ENCODE measurements around the gene ANTKMT.

Gene ANTKMT

GRCh38 chr16:682493-683395, 38.2 kb upstream of the ANTKMT start:
- H3K4ac ChIP-seq (ENCODE audit: low read length) = no peak overlapping the region
- H3K4me1 ChIP-seq (ENCODE audit: control insufficient read depth in 2 of 2, insufficient read depth in 1 of 2, low read depth in 1 of 2, low read length in 2 of 2) = peaks cover 7 to 21% of the 10 kb centered on the region in 2 donors
- H3K9ac ChIP-seq (ENCODE audit: low read depth, low read length, poor library complexity) = peak overlapping the region; percentile 77
- H3K14ac ChIP-seq (ENCODE audit: low read length) = no peak overlapping the region
- no peak overlapping the region for H4K91ac ChIP-seq (ENCODE audit: low read depth, low read length, poor library complexity)
- no peak overlapping the region for H2AFZ ChIP-seq (ENCODE audit: low read length)
- H4K8ac ChIP-seq (ENCODE audit: low read depth, low read length) = no peak overlapping the region
- peak overlapping the region; percentile 99 for H3K23ac ChIP-seq (ENCODE audit: low read depth, low read length, poor library complexity)
- H2BK15ac ChIP-seq (ENCODE audit: low read length) = no peak overlapping the region
- peaks cover 0 to 2% of the 10 kb centered on the region in 2 donors for H3K9me3 ChIP-seq (replicated peaks in 1 of 2; ENCODE audit: control insufficient read depth in 2 of 2, insufficient read depth in 1 of 2, low read depth in 1 of 2, low read length in 2 of 2)
- H3K18ac ChIP-seq (ENCODE audit: low read length) = no peak overlapping the region
- no peak overlapping the region for H2BK120ac ChIP-seq (ENCODE audit: low read depth, low read length)
- DNase-seq (ENCODE audit: low spot score) = no peak
- peak overlapping the region; percentile 88 for H2BK5ac ChIP-seq (ENCODE audit: low read length)
- H3K79me1 ChIP-seq (ENCODE audit: low read depth, low read length) = peaks cover 31% of the 10 kb centered on the region
- peaks cover 41 to 62% of the 10 kb centered on the region in 2 donors for H3K36me3 ChIP-seq (replicated peaks in 1 of 2; ENCODE audit: control insufficient read depth in 2 of 2, insufficient read depth in 2 of 2, low read length in 2 of 2)
- peak overlapping the region; percentile 28 for H2AK5ac ChIP-seq (ENCODE audit: low read depth, low read length)
- no peaks in the 10 kb centered on the region for H3K27me3 ChIP-seq (ENCODE audit: control insufficient read depth in 3 of 3, insufficient read depth in 3 of 3, low read depth in 1 of 3, low read length in 3 of 3)
- H3K27ac ChIP-seq (replicated peaks; ENCODE audit: low read length) = no peak overlapping the region
- WGBS, 2 donors (ENCODE audit: extremely low coverage in 2 of 2, insufficient read length in 2 of 2, insufficient replicate concordance in 1 of 2) = no CpG with 5 or more reads among the region's 36 CpGs
- H3K4me2 ChIP-seq (ENCODE audit: insufficient read depth, low read length, poor library complexity, severe bottlenecking) = peak overlapping the region; percentile 89
- H3K4me3 ChIP-seq (ENCODE audit: low read length in 2 of 2) = peak overlapping the region; percentile 8 to 50
- H2BK12ac ChIP-seq (ENCODE audit: low read length) = no peak overlapping the region

- peak overlapping the region; percentile 50 to 94 for H3K4me3 ChIP-seq (ENCODE audit: low read length in 2 of 2)
- H3K4ac ChIP-seq (ENCODE audit: low read length) = peak overlapping the region; percentile 98
- H2BK5ac ChIP-seq (ENCODE audit: low read length) = peak overlapping the region; percentile 88
- H3K9me3 ChIP-seq (replicated peaks in 1 of 2; ENCODE audit: control insufficient read depth in 2 of 2, insufficient read depth in 1 of 2, low read depth in 1 of 2, low read length in 2 of 2) = peaks cover 0 to 2% of the 10 kb centered on the region in 2 donors
- no peak for DNase-seq (ENCODE audit: low spot score)
- no peak overlapping the region for H2AFZ ChIP-seq (ENCODE audit: low read length)
- WGBS, 2 donors (ENCODE audit: extremely low coverage in 2 of 2, insufficient read length in 2 of 2, insufficient replicate concordance in 1 of 2) = no CpG with 5 or more reads among the region's 57 CpGs
- H3K36me3 ChIP-seq (replicated peaks in 1 of 2; ENCODE audit: control insufficient read depth in 2 of 2, insufficient read depth in 2 of 2, low read length in 2 of 2) = peaks cover 43 to 66% of the 10 kb centered on the region in 2 donors
- H3K4me2 ChIP-seq (ENCODE audit: insufficient read depth, low read length, poor library complexity, severe bottlenecking) = peak overlapping the region; percentile 89
- peak overlapping the region; percentile 91 for H3K18ac ChIP-seq (ENCODE audit: low read length)
- peak overlapping the region; percentile 99 for H3K23ac ChIP-seq (ENCODE audit: low read depth, low read length, poor library complexity)
- peak overlapping the region; percentile 73 for H2BK12ac ChIP-seq (ENCODE audit: low read length)
- peaks cover 36% of the 10 kb centered on the region for H3K79me1 ChIP-seq (ENCODE audit: low read depth, low read length)
- peak overlapping the region; percentile 100 for H3K9ac ChIP-seq (ENCODE audit: low read depth, low read length, poor library complexity)
- H3K27ac ChIP-seq (replicated peaks; ENCODE audit: low read length) = no peak overlapping the region
- peak overlapping the region; percentile 85 for H4K91ac ChIP-seq (ENCODE audit: low read depth, low read length, poor library complexity)
- H2AK5ac ChIP-seq (ENCODE audit: low read depth, low read length) = peak overlapping the region; percentile 99
- no peak overlapping the region for H2BK120ac ChIP-seq (ENCODE audit: low read depth, low read length)
- peak overlapping the region; percentile 71 for H3K14ac ChIP-seq (ENCODE audit: low read length)
- H3K27me3 ChIP-seq (ENCODE audit: control insufficient read depth in 3 of 3, insufficient read depth in 3 of 3, low read depth in 1 of 3, low read length in 3 of 3) = no peaks in the 10 kb centered on the region
- H2BK15ac ChIP-seq (ENCODE audit: low read length) = peak overlapping the region; percentile 67
- H4K8ac ChIP-seq (ENCODE audit: low read depth, low read length) = peak overlapping the region; percentile 65
- peaks cover 7 to 21% of the 10 kb centered on the region in 2 donors for H3K4me1 ChIP-seq (ENCODE audit: control insufficient read depth in 2 of 2, insufficient read depth in 1 of 2, low read depth in 1 of 2, low read length in 2 of 2)
Measured at GRCh38 chr16:683396-684070, 37.4 kb upstream of the ANTKMT start.

GRCh38 chr16:684071-684794, 36.7 kb upstream of the ANTKMT start, which contains the start of gene JMJD8:
JMJD8 (minus strand) TSS chr16:684334; CDS start chr16:684319, 15 bp downstream.
- Histone ChIP-seq H3K23ac (ENCODE audit: low read depth, low read length, poor library complexity) (peak within 1 kb of the TSS; percentile 99), H2BK15ac (ENCODE audit: low read length) (peak within 1 kb of the TSS; percentile 67), H3K14ac (ENCODE audit: low read length) (peak within 1 kb of the TSS; percentile 71), H3K36me3 (replicated peaks in 1 of 2; ENCODE audit: control insufficient read depth in 2 of 2, insufficient read depth in 2 of 2, low read length in 2 of 2) (peaks cover 43 to 66% of the 10 kb centered on the region in 2 donors), H2BK120ac (ENCODE audit: low read depth, low read length) (no peak within 1 kb of the TSS), H2BK12ac (ENCODE audit: low read length) (peak within 1 kb of the TSS; percentile 73), H3K4ac (ENCODE audit: low read length) (peak within 1 kb of the TSS; percentile 98), H3K27me3 (ENCODE audit: control insufficient read depth in 3 of 3, insufficient read depth in 3 of 3, low read depth in 1 of 3, low read length in 3 of 3) (no peaks in the 10 kb centered on the region), H3K4me3 (ENCODE audit: low read length in 2 of 2) (peak within 1 kb of the TSS; percentile 50 to 94), H4K91ac (ENCODE audit: low read depth, low read length, poor library complexity) (peak within 1 kb of the TSS; percentile 85), H2BK5ac (ENCODE audit: low read length) (peak within 1 kb of the TSS; percentile 88), H2AK5ac (ENCODE audit: low read depth, low read length) (peak within 1 kb of the TSS; percentile 100), H3K79me1 (ENCODE audit: low read depth, low read length) (peaks cover 38% of the 10 kb centered on the region), H3K9me3 (replicated peaks in 1 of 2; ENCODE audit: control insufficient read depth in 2 of 2, insufficient read depth in 1 of 2, low read depth in 1 of 2, low read length in 2 of 2) (peaks cover 0 to 2% of the 10 kb centered on the region in 2 donors), H3K27ac (replicated peaks; ENCODE audit: low read length) (peak within 1 kb of the TSS; percentile 72), H2AFZ (ENCODE audit: low read length) (peak within 1 kb of the TSS; percentile 49), H3K18ac (ENCODE audit: low read length) (peak within 1 kb of the TSS; percentile 91), H3K4me2 (ENCODE audit: insufficient read depth, low read length, poor library complexity, severe bottlenecking) (peak within 1 kb of the TSS; percentile 89), H4K8ac (ENCODE audit: low read depth, low read length) (peak within 1 kb of the TSS; percentile 92), H3K9ac (ENCODE audit: low read depth, low read length, poor library complexity) (peak within 1 kb of the TSS; percentile 100), H3K4me1 (ENCODE audit: control insufficient read depth in 2 of 2, insufficient read depth in 1 of 2, low read depth in 1 of 2, low read length in 2 of 2) (peaks cover 7 to 18% of the 10 kb centered on the region in 2 donors)
- WGBS, 2 donors (ENCODE audit: extremely low coverage in 2 of 2, insufficient read length in 2 of 2, insufficient replicate concordance in 1 of 2) = no CpG with 5 or more reads among the region's 91 CpGs
- peak; percentile 88 for DNase-seq (ENCODE audit: low spot score)
